K562 (cell line): ENCODE results near the gene ATRN. TPM values are rescaled to one million over a fixed set of nuclear protein-coding genes. Genes with fewer than 3 reads are reported as not detected.

Source experiments
- ATAC-seq: fragments of 200-7000 bp; cut with Tn5 transposase; 3 replicates; pipeline ENCODE4 v1.9.1; 2020; ENCODE audit warnings: moderate library complexity
- BruUV-seq: library from RNA; stranded (reverse); fragments of 400-500 nt; replicated peaks from 2 replicates; lab custom pipeline; 2021; lab: Mats Ljungman, UMichigan
- CTCF ChIA-PET: fragments of 300-600 bp; formaldehyde crosslinking; extraction: SDS; loops from one replicate; lab custom pipeline; 2021; ENCODE audit warnings: low intra/inter-chr PET ratio; lab: Yijun Ruan, JAX
- POLR2A ChIA-PET: fragments of 300-600, 350-650 bp; sonication (Branson Sonifier 250); formaldehyde crosslinking; extraction: SDS; loops from one replicate; lab custom pipeline; 2021; ENCODE audit warnings: antibody characterized with exemption, inconsistent platforms; lab: Yijun Ruan, JAX
- DNase-seq, 4 experiments: peaks; one replicate each; pipeline versions ENCODE4 v3.0.0 to v3.0.0-alpha.2; 2011 to 2018; ENCODE audit warnings: low spot score in 3 of 4, mixed read lengths in 3 of 4; ENCODE audit errors: extremely low read depth in 1 of 4
- FAIRE-seq: peaks from 2 replicates; lab custom pipeline; 2011; peaks lifted over from hg19 to GRCh38; lab: Jason Lieb, UNC
- H2AFZ ChIP-seq: 2 replicates; pipeline ENCODE4 v1.6.0; 2011; ENCODE audit warnings: low read depth, low read length, control low read depth, inconsistent platforms
- H3K27ac ChIP-seq: fragments of 200-600 bp; 3 replicates; pipeline ENCODE4 v1.8.0; 2011; ENCODE audit warnings: low read depth, mild to moderate bottlenecking, control low read depth, inconsistent platforms, low read length, moderate library complexity, mixed read lengths; ENCODE audit errors: extremely low read depth
- H3K27me3 ChIP-seq, 2 experiments: fragments of 300-600 bp in 1 of 2; 2 replicates in 1 of 2; 3 replicates in 1 of 2; pipeline versions ENCODE4 v1.6.0 to v1.8.0; 2011; ENCODE audit warnings: inconsistent platforms in 2 of 2, low read length in 2 of 2, mild to moderate bottlenecking in 1 of 2, mixed read lengths in 1 of 2, moderate library complexity in 1 of 2; ENCODE audit not compliant: control insufficient read depth in 2 of 2, insufficient read depth in 2 of 2
- H3K36me3 ChIP-seq: fragments of 300-600 bp; 3 replicates; pipeline ENCODE4 v1.8.0; 2011; ENCODE audit warnings: mild to moderate bottlenecking, low read length, inconsistent platforms; ENCODE audit not compliant: control insufficient read depth, insufficient read depth
- H3K4me1 ChIP-seq, 2 experiments: fragments of 200-600 bp in 1 of 2; replicated peaks in 1 of 2; 2 replicates in 1 of 2; 3 replicates in 1 of 2; pipeline versions ENCODE4 v1.5.1 to v1.8.0; 2011; ENCODE audit warnings: inconsistent platforms in 2 of 2, low read length in 2 of 2, mild to moderate bottlenecking in 1 of 2, mixed read lengths in 1 of 2, moderate library complexity in 1 of 2; ENCODE audit not compliant: control insufficient read depth in 2 of 2, insufficient read depth in 2 of 2
- H3K4me2 ChIP-seq: 2 replicates; pipeline ENCODE4 v1.6.1; 2011; ENCODE audit warnings: low read length, control low read depth, inconsistent platforms, mixed read lengths; ENCODE audit not compliant: insufficient read depth
- H3K4me3 ChIP-seq: fragments of 200-600 bp; sonication (generic), shearing (Covaris generic); 2 replicates; pipeline ENCODE4 v1.5.1; 2016; ENCODE audit warnings: control low read depth, inconsistent platforms
- H3K79me2 ChIP-seq: fragments of 200-600 bp; 3 replicates; pipeline ENCODE4 v1.8.0; 2011; ENCODE audit warnings: low read length, inconsistent platforms; ENCODE audit not compliant: control insufficient read depth, insufficient read depth
- H3K9ac ChIP-seq, 2 experiments: 2 replicates each; pipeline versions ENCODE4 v1.6.0 to v1.6.1; 2011; ENCODE audit warnings: low read depth in 2 of 2, low read length in 2 of 2, control low read depth in 1 of 2, inconsistent platforms in 1 of 2, mild to moderate bottlenecking in 1 of 2, mixed read lengths in 1 of 2; ENCODE audit not compliant: insufficient read depth in 1 of 2
- H3K9me1 ChIP-seq: one replicate; pipeline ENCODE4 v1.6.0; 2011; ENCODE audit warnings: inconsistent platforms, mild to moderate bottlenecking, low read length, moderate library complexity; ENCODE audit not compliant: control insufficient read depth, insufficient read depth
- H3K9me3 ChIP-seq: replicated peaks from 2 replicates; pipeline ENCODE4 v1.5.1; 2011; ENCODE audit warnings: low read depth, low read length, inconsistent platforms; ENCODE audit not compliant: control insufficient read depth, insufficient read depth
- H4K20me1 ChIP-seq: replicated peaks from 2 replicates; pipeline ENCODE4 v1.6.1; 2011; ENCODE audit warnings: low read length, inconsistent platforms, mixed read lengths; ENCODE audit not compliant: control insufficient read depth, insufficient read depth
- BDP1 ChIP-seq: IDR thresholded peaks from 3 replicates; pipeline ENCODE4 v1.6.1; 2011; ENCODE audit not compliant: insufficient read length, insufficient read depth
- CHD4 ChIP-seq: fragments of 200-600 bp; sonication (generic); IDR thresholded peaks from 3 replicates; pipeline ENCODE4 v1.6.1; 2012; ENCODE audit warnings: low read depth, mild to moderate bottlenecking, mixed read lengths, low read length, inconsistent platforms; ENCODE audit not compliant: insufficient read depth, insufficient replicate concordance, poor library complexity, severe bottlenecking
- CXXC5 ChIP-seq: fragments of 250-450 bp; sonication (Bioruptor Pico); IDR thresholded peaks from 2 replicates; pipeline ENCODE4 v1.8.0; 2022; ENCODE audit warnings: inconsistent platforms, mild to moderate bottlenecking, moderate library complexity
- EP400 ChIP-seq: fragments of 450-650 bp; IDR thresholded peaks from 2 replicates; pipeline ENCODE4 v1.6.1; 2017; ENCODE audit warnings: antibody characterized with exemption, mild to moderate bottlenecking, moderate library complexity
- HMG20A ChIP-seq: fragments of 450-650 bp; formaldehyde crosslinking; conservative IDR thresholded peaks from 2 replicates; pipeline ENCODE4 v1.4.0; 2020; ENCODE audit warnings: mild to moderate bottlenecking, mixed read lengths
- HOXB6 ChIP-seq: fragments of 250-450 bp; sonication (Bioruptor Pico); IDR thresholded peaks from 2 replicates; pipeline ENCODE4 v1.5.1; 2022; ENCODE audit warnings: mild to moderate bottlenecking, borderline replicate concordance
- KAT8 ChIP-seq: fragments of 450-650 bp; IDR thresholded peaks from 2 replicates; pipeline ENCODE4 v1.6.1; 2016; ENCODE audit warnings: low read depth, mild to moderate bottlenecking
- MYNN ChIP-seq, 2 experiments: sonication (generic); formaldehyde crosslinking in 1 of 2; IDR thresholded peaks; 2 replicates each; pipeline versions ENCODE4 v1.5.0 to v1.6.1; 2016 to 2020; ENCODE audit warnings: antibody characterized with exemption in 1 of 2, missing genetic modification reagents in 1 of 2
- NEUROD1 ChIP-seq: fragments of 150-350 bp; IDR thresholded peaks from 2 replicates; pipeline ENCODE4 v1.6.1; 2014; ENCODE audit warnings: borderline replicate concordance, low read length, low read depth; ENCODE audit not compliant: partially characterized antibody
- PHB2 ChIP-seq: fragments of 450-650 bp; IDR thresholded peaks from 2 replicates; pipeline ENCODE4 v1.6.1; 2017; ENCODE audit warnings: low read depth
- SMARCB1 ChIP-seq: IDR thresholded peaks from 2 replicates; pipeline ENCODE4 v1.6.1; 2011; ENCODE audit warnings: improper control_type of control experiment, low read depth; ENCODE audit not compliant: insufficient read length
- STAT5A ChIP-seq: IDR thresholded peaks from 2 replicates; pipeline ENCODE4 v1.6.1; 2012; ENCODE audit warnings: low read length, inconsistent platforms, borderline replicate concordance
- WGBS: fragments of 100-300 bp; shearing (Covaris generic); methylation state at CpG from one replicate; pipeline ENCODE4 v1.1.6; 2016; ENCODE audit warnings: low coverage, mixed read lengths; ENCODE audit not compliant: insufficient coverage; ENCODE audit errors: missing lambda C conversion rate; 5-methylcytosine and 5-hydroxymethylcytosine counted together
- in situ Hi-C: fragments of 300-500 bp; cut with MboI; formaldehyde crosslinking; loops from 4 replicates; pipeline ENCODE4 v1.15.0; 2018; ENCODE audit warnings: inconsistent platforms, mixed read lengths
- intact Hi-C: fragments of 100-400 bp; cut with micrococcal nuclease; formaldehyde crosslinking; loops from 2 replicates; pipeline ENCODE4 v1.14.2; 2022
- polyA plus RNA-seq, 8 experiments: library from polyadenylated mRNA; depleted of rRNA in 4 of 8; stranded (reverse) in 5 of 8; unstranded in 3 of 8; fragments of >200 nt; fragmentation: Nextera tagmentation in 2 of 8; fragmentation: Illumina TruSeq in 1 of 8; extraction: Ambion mirVana in 2 of 8; extraction: Trizol in 1 of 8; gene quantifications; 2 replicates each; pipeline versions ENCODE4 v1.2.1 to v1.2.3, GENCODE V29; 2011 to 2014; ENCODE audit warnings: inconsistent platforms in 1 of 8, missing spikeins in 1 of 8
- total RNA-seq, 7 experiments: library from RNA; depleted of rRNA in 6 of 7; stranded (reverse); fragments of >200 nt in 6 of 7; fragmentation: Illumina TruSeq in 2 of 7; extraction: Trizol in 2 of 7; gene quantifications; 2 replicates each; pipeline versions ENCODE4 v1.2.1 to v1.2.3, GENCODE V29; 2011 to 2021; ENCODE audit warnings: low replicate concordance in 1 of 7
- TF ChIP-seq, protein P1 (sequence below): fragments of 250-450 bp; sonication (Bioruptor Pico); IDR thresholded peaks from 2 replicates; pipeline ENCODE4 v1.8.0; 2021; ENCODE audit warnings: mild to moderate bottlenecking, moderate library complexity

Gene ATRN
- total and polyA plus RNA-seq, 9 of the 15 experiments (the other 6 are each of a cell fraction or from before 2014, with no cell fraction given): 0.69 to 16.5 (median 7.6) TPM

DNA sequence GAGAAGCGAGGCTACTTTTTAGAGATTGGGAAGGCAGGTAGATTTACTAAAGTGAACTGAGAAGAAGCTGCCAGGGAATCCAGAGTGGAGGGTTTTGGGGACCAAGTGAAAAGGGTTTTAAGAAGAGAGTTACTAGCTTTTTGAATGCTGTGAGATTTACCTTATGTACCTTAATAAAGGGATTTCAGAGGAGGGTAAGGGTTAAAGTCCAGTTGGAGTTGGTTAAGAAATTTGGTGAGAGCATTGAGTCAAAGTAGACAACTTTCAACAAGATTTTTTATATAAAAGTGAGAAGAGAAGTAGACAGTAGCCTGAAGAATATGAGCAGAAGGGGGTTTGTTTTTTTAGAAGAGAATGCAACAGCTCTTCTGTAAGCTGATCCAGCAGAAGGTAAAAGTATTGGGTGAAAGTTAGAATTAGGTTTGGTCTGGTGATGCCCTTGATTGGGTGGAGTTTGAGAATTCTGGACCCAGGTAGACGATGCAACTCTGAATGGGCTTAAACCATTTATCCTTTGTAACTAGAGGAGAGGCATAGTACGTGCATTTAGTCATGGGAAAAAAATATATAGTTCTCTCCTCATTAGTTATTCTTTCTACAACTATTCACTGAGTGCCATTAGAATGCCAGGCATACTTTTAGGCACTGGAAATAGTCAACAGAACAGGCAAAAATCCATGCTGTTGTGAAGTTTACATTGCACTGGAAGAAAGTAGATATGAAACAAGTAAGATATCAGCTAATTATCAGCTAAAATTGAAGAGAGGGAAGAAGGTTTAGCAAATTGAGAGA lies 44.8 kb downstream of the ATRN start:
- DNase-seq (no peak), FAIRE-seq (no peak), ATAC-seq (no peak)
- Histone ChIP-seq H3K4me2 (no peak overlapping the region), H2AFZ (no peak overlapping the region), H3K4me1 (no peaks in the 10 kb centered on the region), H3K27me3 (no peaks in the 10 kb centered on the region), H3K9me1 (no peaks in the 10 kb centered on the region), H3K36me3 (no peaks in the 10 kb centered on the region), H3K9me3 (no peaks in the 10 kb centered on the region), H3K9ac (no peak overlapping the region), H3K4me3 (no peak overlapping the region), H4K20me1 (no peaks in the 10 kb centered on the region), H3K79me2 (no peaks in the 10 kb centered on the region), H3K27ac (no peak overlapping the region)
- no TSS peak for BruUV-seq
- WGBS: 63% methylated on average over 3 of the region's 3 CpGs
- ChIA-PET CTCF (no interaction called here), POLR2A (no interaction called here)
- in situ Hi-C loops: no loop called here
- TF ChIP-seq, protein P1, sequence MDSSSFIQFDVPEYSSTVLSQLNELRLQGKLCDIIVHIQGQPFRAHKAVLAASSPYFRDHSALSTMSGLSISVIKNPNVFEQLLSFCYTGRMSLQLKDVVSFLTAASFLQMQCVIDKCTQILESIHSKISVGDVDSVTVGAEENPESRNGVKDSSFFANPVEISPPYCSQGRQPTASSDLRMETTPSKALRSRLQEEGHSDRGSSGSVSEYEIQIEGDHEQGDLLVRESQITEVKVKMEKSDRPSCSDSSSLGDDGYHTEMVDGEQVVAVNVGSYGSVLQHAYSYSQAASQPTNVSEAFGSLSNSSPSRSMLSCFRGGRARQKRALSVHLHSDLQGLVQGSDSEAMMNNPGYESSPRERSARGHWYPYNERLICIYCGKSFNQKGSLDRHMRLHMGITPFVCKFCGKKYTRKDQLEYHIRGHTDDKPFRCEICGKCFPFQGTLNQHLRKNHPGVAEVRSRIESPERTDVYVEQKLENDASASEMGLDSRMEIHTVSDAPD: no peak
- no peak for TF ChIP-seq STAT5A
- no peak for TF ChIP-seq EP400
- no peak for TF ChIP-seq HOXB6 (CRISPR knock-in tag)
- TF ChIP-seq BDP1: no peak
- TF ChIP-seq KAT8: no peak
- TF ChIP-seq PHB2: no peak
- no peak for TF ChIP-seq SMARCB1
- no peak for TF ChIP-seq CHD4
- no peak for TF ChIP-seq CXXC5 (CRISPR knock-in tag)
- no peak for TF ChIP-seq MYNN (IDR thresholded peaks at IDR 0.05)
- no peak for TF ChIP-seq MYNN (CRISPR knock-in tag; IDR thresholded peaks at IDR 0.05)
- TF ChIP-seq NEUROD1: no peak
- no peak for TF ChIP-seq HMG20A (CRISPR knock-in tag)
- intact Hi-C loops: no loop called here
